Endothelial cell of umbilical vein (primary cell): ENCODE measurements around the gene SUMF1.

ENCODE experiments used
- EZH2 ChIP-seq: IDR thresholded peaks from 2 replicates; pipeline ENCODE4 v1.6.1; 2012; ENCODE audit warnings: borderline replicate concordance, low read depth, mild to moderate bottlenecking, moderate library complexity, low read length, inconsistent platforms; ENCODE audit not compliant: severe bottlenecking
- POLR2A ChIP-seq: IDR thresholded peaks from 2 replicates; pipeline ENCODE4 v1.6.1; 2012; ENCODE audit warnings: low read depth, mild to moderate bottlenecking, control low read depth, low read length
- POLR2AphosphoS5 ChIP-seq: IDR thresholded peaks from 2 replicates; pipeline ENCODE4 v1.6.1; 2012; ENCODE audit warnings: low read depth, mild to moderate bottlenecking, control low read depth, low read length, moderate library complexity; ENCODE audit not compliant: insufficient read depth
- TF ChIP-seq, protein P1 (sequence below), 2 donors: IDR thresholded peaks; 1 replicate in 1 of 2; 2 replicates in 1 of 2; pipeline ENCODE4 v1.5.1; 2011; ENCODE audit warnings: low read length in 2 of 2, mild to moderate bottlenecking in 2 of 2, moderate library complexity in 2 of 2, control low read depth in 1 of 2, inconsistent platforms in 1 of 2, low read depth in 1 of 2; ENCODE audit not compliant: insufficient read depth in 1 of 2; ENCODE audit errors: extremely low read depth in 1 of 2
- TF ChIP-seq, protein P2 (sequence below): IDR thresholded peaks from 2 replicates; pipeline ENCODE4 v1.6.1; 2011; ENCODE audit not compliant: insufficient read depth, insufficient read length

DNA sequence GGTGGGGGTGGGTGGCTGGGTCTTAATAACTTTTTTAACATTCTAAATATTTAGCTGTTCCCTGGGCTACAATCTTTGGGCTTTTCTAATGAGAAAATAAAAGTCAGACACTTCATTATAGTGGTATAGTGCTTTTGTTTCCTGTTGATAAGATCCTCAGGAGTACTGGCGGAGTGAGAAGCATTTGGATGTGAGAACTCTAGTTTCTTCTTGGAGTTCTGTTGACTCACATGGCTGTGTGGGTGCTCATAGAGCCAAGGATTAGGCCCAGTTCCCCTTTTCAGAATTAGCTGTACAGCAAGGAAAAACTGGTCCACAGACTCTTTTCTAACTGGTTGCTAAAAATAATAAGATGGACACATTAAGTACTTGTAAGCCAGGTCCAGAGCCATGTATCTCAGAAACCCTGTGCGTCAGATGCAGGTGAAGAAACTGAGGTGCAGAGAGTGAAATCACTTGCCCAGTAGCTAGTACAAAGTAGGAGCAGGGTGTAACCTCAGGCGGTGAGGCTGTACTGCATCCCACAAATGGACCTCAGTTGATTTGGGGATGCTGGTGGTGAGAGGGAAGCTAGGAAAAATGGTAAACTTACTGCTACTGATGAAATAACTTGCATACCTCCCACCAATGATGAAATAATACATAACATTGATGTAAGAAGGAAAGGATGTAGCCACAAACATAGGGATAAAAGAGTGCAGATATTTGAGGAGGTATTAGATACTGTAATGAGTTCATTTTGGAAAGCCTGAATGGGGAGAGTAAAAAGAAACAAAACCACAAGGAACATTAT is 28.4 kb upstream of the SUMF1 start:
- TF ChIP-seq, protein P1, sequence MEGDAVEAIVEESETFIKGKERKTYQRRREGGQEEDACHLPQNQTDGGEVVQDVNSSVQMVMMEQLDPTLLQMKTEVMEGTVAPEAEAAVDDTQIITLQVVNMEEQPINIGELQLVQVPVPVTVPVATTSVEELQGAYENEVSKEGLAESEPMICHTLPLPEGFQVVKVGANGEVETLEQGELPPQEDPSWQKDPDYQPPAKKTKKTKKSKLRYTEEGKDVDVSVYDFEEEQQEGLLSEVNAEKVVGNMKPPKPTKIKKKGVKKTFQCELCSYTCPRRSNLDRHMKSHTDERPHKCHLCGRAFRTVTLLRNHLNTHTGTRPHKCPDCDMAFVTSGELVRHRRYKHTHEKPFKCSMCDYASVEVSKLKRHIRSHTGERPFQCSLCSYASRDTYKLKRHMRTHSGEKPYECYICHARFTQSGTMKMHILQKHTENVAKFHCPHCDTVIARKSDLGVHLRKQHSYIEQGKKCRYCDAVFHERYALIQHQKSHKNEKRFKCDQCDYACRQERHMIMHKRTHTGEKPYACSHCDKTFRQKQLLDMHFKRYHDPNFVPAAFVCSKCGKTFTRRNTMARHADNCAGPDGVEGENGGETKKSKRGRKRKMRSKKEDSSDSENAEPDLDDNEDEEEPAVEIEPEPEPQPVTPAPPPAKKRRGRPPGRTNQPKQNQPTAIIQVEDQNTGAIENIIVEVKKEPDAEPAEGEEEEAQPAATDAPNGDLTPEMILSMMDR (IDR thresholded peaks at IDR 0.05; ENCODE audit: extremely low read depth in 1 of 2, insufficient read depth in 1 of 2, low read depth in 1 of 2, low read length in 2 of 2) = no peak
- TF ChIP-seq POLR2AphosphoS5 = no peak
- no peak for TF ChIP-seq EZH2
- TF ChIP-seq POLR2A = no peak
- TF ChIP-seq, protein P2, sequence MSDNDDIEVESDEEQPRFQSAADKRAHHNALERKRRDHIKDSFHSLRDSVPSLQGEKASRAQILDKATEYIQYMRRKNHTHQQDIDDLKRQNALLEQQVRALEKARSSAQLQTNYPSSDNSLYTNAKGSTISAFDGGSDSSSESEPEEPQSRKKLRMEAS = no peak
